WTC11 (cell line): ENCODE results near the gene VCP. TPM values are rescaled to one million over a fixed set of nuclear protein-coding genes. Genes with fewer than 3 reads are reported as not detected.
A peak's percentile ranks its signal among the peaks of the same experiment; 100 is the strongest.

ENCODE experiments used
- ATAC-seq: fragments of 200-7000 bp; cut with Tn5 transposase; 2 replicates; pipeline ENCODE4 v1.10.0; 2021; ENCODE audit warnings: mild to moderate bottlenecking, moderate library complexity
- CTCF ChIA-PET: fragments of 300-600 bp; sonication (Branson Sonifier 250); formaldehyde crosslinking; loops from one replicate; lab custom pipeline; 2021; ENCODE audit warnings: antibody characterized with exemption; lab: Charles Lee
- POLR2A ChIA-PET: fragments of 350-600 bp; sonication (Branson Sonifier 250); formaldehyde crosslinking; loops from one replicate; lab custom pipeline; 2021; ENCODE audit warnings: antibody characterized with exemption; lab: Charles Lee
- DNase-seq: peaks from one replicate; pipeline ENCODE4 v3.0.0; 2021; ENCODE audit warnings: low spot score
- H3K27ac Mint-ChIP-seq: 2 replicates; pipeline ENCODE4 v1.8.0; 2021; ENCODE audit warnings: mixed read lengths
- H3K27me3 Mint-ChIP-seq: 2 replicates; pipeline ENCODE4 v1.8.0; 2021; ENCODE audit warnings: low read depth, mild to moderate bottlenecking, moderate library complexity, mixed read lengths
- H3K36me3 Mint-ChIP-seq: 2 replicates; pipeline ENCODE4 v1.8.0; 2021; ENCODE audit warnings: mixed read lengths
- H3K4me1 Mint-ChIP-seq: 2 replicates; pipeline ENCODE4 v1.8.0; 2022; ENCODE audit warnings: mixed read lengths
- H3K4me3 Mint-ChIP-seq: 2 replicates; pipeline ENCODE4 v1.8.0; 2021; ENCODE audit warnings: mild to moderate bottlenecking, moderate library complexity, mixed read lengths
- H3K9me3 Mint-ChIP-seq: 2 replicates; pipeline ENCODE4 v1.8.0; 2021; ENCODE audit warnings: mixed read lengths
- ARID4B ChIP-seq: sonication (generic); formaldehyde crosslinking; IDR thresholded peaks from 2 replicates; pipeline ENCODE4 v1.8.0; 2023; ENCODE audit warnings: missing genetic modification reagents, mild to moderate bottlenecking, borderline replicate concordance
- ATF6 ChIP-seq: sonication (generic); formaldehyde crosslinking; IDR thresholded peaks from 2 replicates; pipeline ENCODE4 v1.8.1; 2023; ENCODE audit warnings: mild to moderate bottlenecking, missing genetic modification reagents
- CREM ChIP-seq: sonication (generic); formaldehyde crosslinking; IDR thresholded peaks from 2 replicates; pipeline ENCODE4 v1.8.1; 2022; ENCODE audit warnings: mild to moderate bottlenecking, missing genetic modification reagents, moderate library complexity
- ETV6 ChIP-seq: sonication (generic); formaldehyde crosslinking; IDR thresholded peaks from 2 replicates; pipeline ENCODE4 v1.8.1; 2022; ENCODE audit warnings: mild to moderate bottlenecking, missing genetic modification reagents
- GABPB1 ChIP-seq: sonication (generic); formaldehyde crosslinking; IDR thresholded peaks from 2 replicates; pipeline ENCODE4 v1.8.1; 2023; ENCODE audit warnings: mild to moderate bottlenecking, missing genetic modification reagents
- IRF2 ChIP-seq: sonication (generic); formaldehyde crosslinking; IDR thresholded peaks from 2 replicates; pipeline ENCODE4 v1.8.0; 2022; ENCODE audit warnings: low read depth, missing genetic modification reagents, borderline replicate concordance
- JUN ChIP-seq: sonication (generic); formaldehyde crosslinking; IDR thresholded peaks from 2 replicates; pipeline ENCODE4 v1.8.0; 2023; ENCODE audit warnings: mild to moderate bottlenecking, missing genetic modification reagents
- KAT7 ChIP-seq: sonication (generic); formaldehyde crosslinking; IDR thresholded peaks from 2 replicates; pipeline ENCODE4 v1.8.1; 2023; ENCODE audit warnings: missing genetic modification reagents, mild to moderate bottlenecking, borderline replicate concordance
- MXD4 ChIP-seq: fragments of 250-450 bp; sonication (Bioruptor Pico); IDR thresholded peaks from 2 replicates; pipeline ENCODE4 v1.8.0; 2021; ENCODE audit warnings: mild to moderate bottlenecking, moderate library complexity, borderline replicate concordance
- NFE2L1 ChIP-seq: sonication (generic); formaldehyde crosslinking; IDR thresholded peaks from 2 replicates; pipeline ENCODE4 v1.8.1; 2023; ENCODE audit warnings: missing genetic modification reagents
- NR2C2 ChIP-seq: sonication (generic); formaldehyde crosslinking; IDR thresholded peaks from 2 replicates; pipeline ENCODE4 v1.8.0; 2022; ENCODE audit warnings: mild to moderate bottlenecking, missing genetic modification reagents
- NR3C1 ChIP-seq: sonication (generic); formaldehyde crosslinking; conservative IDR thresholded peaks from 2 replicates; pipeline ENCODE4 v1.8.1; 2023; ENCODE audit warnings: low read depth, mild to moderate bottlenecking, missing genetic modification reagents
- OVOL2 ChIP-seq: fragments of 250-450 bp; sonication (Bioruptor Pico); IDR thresholded peaks from 2 replicates; pipeline ENCODE4 v1.9.0; 2021; ENCODE audit warnings: mild to moderate bottlenecking, borderline replicate concordance
- PREB ChIP-seq: sonication (generic); formaldehyde crosslinking; IDR thresholded peaks from 2 replicates; pipeline ENCODE4 v1.8.1; 2022; ENCODE audit warnings: mild to moderate bottlenecking, missing genetic modification reagents, moderate library complexity, borderline replicate concordance
- RELA ChIP-seq: sonication (generic); formaldehyde crosslinking; IDR thresholded peaks from 2 replicates; pipeline ENCODE4 v1.8.1; 2022; ENCODE audit warnings: missing genetic modification reagents, mild to moderate bottlenecking, borderline replicate concordance
- RORB ChIP-seq: fragments of 250-450 bp; sonication (Bioruptor Pico); IDR thresholded peaks from 2 replicates; pipeline ENCODE4 v1.9.0; 2021; ENCODE audit warnings: mild to moderate bottlenecking
- STAT6 ChIP-seq: sonication (generic); formaldehyde crosslinking; conservative IDR thresholded peaks from 2 replicates; pipeline ENCODE4 v1.8.1; 2023; ENCODE audit warnings: mild to moderate bottlenecking, low read depth, missing genetic modification reagents, moderate library complexity
- TCF7 ChIP-seq: sonication (generic); formaldehyde crosslinking; IDR thresholded peaks from 2 replicates; pipeline ENCODE4 v1.8.0; 2022; ENCODE audit warnings: mild to moderate bottlenecking, low read depth, missing genetic modification reagents, moderate library complexity
- TP53 ChIP-seq: sonication (generic); formaldehyde crosslinking; IDR thresholded peaks from 2 replicates; pipeline ENCODE4 v1.8.1; 2023; ENCODE audit warnings: mild to moderate bottlenecking, missing genetic modification reagents
- USF1 ChIP-seq: sonication (generic); formaldehyde crosslinking; IDR thresholded peaks from 2 replicates; pipeline ENCODE4 v1.8.0; 2022; ENCODE audit warnings: mild to moderate bottlenecking, missing genetic modification reagents
- ZNF219 ChIP-seq: sonication (generic); formaldehyde crosslinking; IDR thresholded peaks from 2 replicates; pipeline ENCODE4 v1.8.0; 2023; ENCODE audit warnings: missing genetic modification reagents, mild to moderate bottlenecking, borderline replicate concordance
- total RNA-seq: library from RNA; stranded (reverse); gene quantifications from 3 replicates; pipeline ENCODE4 v1.2.3, GENCODE V29; 2021

VCP gene
- total RNA-seq, 1 experiment from 2014 or later, result 386 TPM

GRCh38 chr9:35029241-35029640, 43.2 kb downstream of the VCP start:
- peaks cover 55% of the 10 kb centered on the region for H3K36me3 Mint-ChIP-seq
- CTCF ChIA-PET, result no interaction called here
- H3K27ac Mint-ChIP-seq, result no peak overlapping the region
- H3K9me3 Mint-ChIP-seq, result peaks cover 51% of the 10 kb centered on the region
- H3K4me1 Mint-ChIP-seq, result peaks cover 36% of the 10 kb centered on the region
- no peak for TF ChIP-seq ARID4B
- no peak for TF ChIP-seq PREB (CRISPR knock-in tag)
- no peak for TF ChIP-seq USF1 (CRISPR knock-in tag)
- H3K27me3 Mint-ChIP-seq, result peaks cover 6% of the 10 kb centered on the region
- H3K4me3 Mint-ChIP-seq, result no peak overlapping the region
- no peak for ATAC-seq
- POLR2A ChIA-PET, result no interaction called here
- DNase-seq, result no peak

- ATAC-seq, result no peak
- no peak for DNase-seq
- ChIA-PET POLR2A (interaction anchor here (0.6 to 0.8 kb wide), 2 partner anchors 34 to 248 kb away, joined by 3 to 6 read pairs; no protein-coding TSS in a partner anchor), CTCF (interaction anchor here (0.8 to 3.8 kb wide), 3 partner anchors 23 to 129 kb away, joined by 3 to 21 read pairs (median 17); no protein-coding TSS in a partner anchor)
- Mint-ChIP-seq H3K4me3 (no peak overlapping the region), H3K27me3 (peaks cover 12% of the 10 kb centered on the region), H3K9me3 (peaks cover 60% of the 10 kb centered on the region), H3K36me3 (peaks cover 64% of the 10 kb centered on the region), H3K27ac (0 out of 2 replicates have a peak overlapping the region, but pooled peaks have one; percentile 17), H3K4me1 (peaks cover 37% of the 10 kb centered on the region)
- TF ChIP-seq RELA (no peak), JUN (no peak), KAT7 (CRISPR knock-in tag) (no peak), STAT6 (no peak), NR2C2 (CRISPR knock-in tag) (no peak), TCF7 (no peak), GABPB1 (no peak), NR3C1 (CRISPR knock-in tag) (no peak), NFE2L1 (CRISPR knock-in tag) (no peak), IRF2 (CRISPR knock-in tag) (no peak), RORB (no peak)
These were observed 44.1 kb downstream of the VCP start for GRCh38 chr9:35028341-35028740.

GRCh38 chr9:35027860-35028259, 44.6 kb downstream of the VCP start:
- H3K9me3 Mint-ChIP-seq, result peaks cover 61% of the 10 kb centered on the region
- DNase-seq (no peak), ATAC-seq (peak; percentile 43; the same call in 1 of the 2 replicates)
- peak overlapping the region; percentile 2; the same call in 1 of the 2 replicates for H3K4me3 Mint-ChIP-seq
- POLR2A ChIA-PET, result interaction anchor here (0.6 to 0.8 kb wide), 2 partner anchors 33 to 248 kb away, joined by 3 to 6 read pairs; no protein-coding TSS in a partner anchor
- H3K27me3 Mint-ChIP-seq, result peaks cover 13% of the 10 kb centered on the region
- peak overlapping the region; percentile 72 for H3K27ac Mint-ChIP-seq
- peaks cover 67% of the 10 kb centered on the region for H3K36me3 Mint-ChIP-seq
- CTCF ChIA-PET, result interaction anchor here (0.8 to 3.8 kb wide), 6 partner anchors 9 to 327 kb away, joined by 3 to 21 read pairs (median 6); no protein-coding TSS in a partner anchor
- H3K4me1 Mint-ChIP-seq, result peaks cover 37% of the 10 kb centered on the region
- TF ChIP-seq OVOL2 (no peak), MXD4 (CRISPR knock-in tag) (no peak), USF1 (CRISPR knock-in tag) (no peak), ZNF219 (CRISPR knock-in tag) (no peak), ETV6 (no peak), TP53 (CRISPR knock-in tag) (no peak), TCF7 (no peak), CREM (CRISPR knock-in tag) (no peak), ATF6 (CRISPR knock-in tag) (no peak)
